ENCODE measurements around the gene MGAT4A. TPM values are rescaled to one million over a fixed set of nuclear protein-coding genes. Genes with fewer than 3 reads are reported as not detected.

Gene MGAT4A
- total RNA-seq = 3.5 and 6.8 TPM in 2 replicates

DNA sequence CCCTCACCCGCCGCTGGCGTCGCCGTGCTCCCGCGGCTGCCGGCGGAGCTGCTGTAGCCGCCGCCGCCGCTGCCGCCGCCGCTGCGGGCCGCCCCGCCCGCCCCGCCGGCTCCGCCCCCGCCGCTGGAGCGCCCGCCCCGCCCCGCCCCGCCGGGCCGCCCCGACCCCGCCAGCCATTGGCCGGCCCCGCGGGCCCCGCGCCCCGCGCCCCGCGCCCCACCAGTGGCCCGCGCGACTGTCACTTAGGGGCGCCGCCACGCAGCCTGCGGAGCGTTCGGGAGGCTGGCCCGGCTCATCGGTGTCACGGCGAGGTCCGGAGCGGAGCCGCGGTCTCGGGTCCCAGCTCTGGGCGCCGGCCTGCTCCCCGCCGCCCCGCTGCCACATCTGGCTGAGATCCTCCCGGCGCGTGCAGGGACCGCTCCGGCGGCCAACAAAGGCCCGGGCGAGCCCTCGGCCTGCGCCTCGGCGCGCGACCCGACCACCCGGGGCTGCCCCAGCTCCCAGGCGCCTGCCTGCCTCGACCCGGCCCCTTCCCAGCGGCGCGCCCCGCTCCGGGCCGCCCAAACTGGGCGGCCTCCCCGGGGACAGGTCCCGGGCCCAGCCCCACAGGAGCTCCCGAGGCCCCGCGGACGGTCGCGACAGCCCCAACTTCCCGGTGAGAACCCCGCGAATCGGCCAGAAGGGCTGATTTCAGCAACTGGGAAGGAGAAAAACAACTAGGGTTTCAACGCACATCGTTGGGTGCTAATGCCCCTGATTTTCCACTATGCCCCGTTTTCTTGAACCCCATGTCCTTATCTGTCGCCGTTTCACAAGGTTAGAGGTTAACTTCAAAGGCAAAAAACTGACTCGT, at the start of gene MGAT4A:
Gene MGAT4A (minus strand): TSS at position 92 of the 853 bp plus-strand sequence. CDS start 4,800 bp downstream, outside the sequence.

GRCh38 chr2:98608116-98608961, 122.6 kb downstream of the MGAT4A start, which contains the start of the genes COA5 and UNC50:
COA5 (minus strand) TSS chr2:98608512; CDS start chr2:98608405, 107 bp downstream.
UNC50 (plus strand) TSS chr2:98608589; CDS start chr2:98609760, 1,171 bp downstream.

Other genes starting within 250 kb of the MGAT4A start
- gene COA5, start 122.6 kb downstream of the MGAT4A start, total RNA-seq = 22.4 and 27.9 TPM in 2 replicates
- gene UNC50, start 122.5 kb downstream of the MGAT4A start, total RNA-seq = 46.5 and 47.5 TPM in 2 replicates
- gene CRACDL, start 205.1 kb upstream of the MGAT4A start, total RNA-seq = 0.54 and 0.69 TPM in 2 replicates